GM18526 (cell line): ENCODE data around the gene SCTR.

Experiments
- POLR2A ChIP-seq: IDR thresholded peaks from 3 replicates; pipeline ENCODE4 v1.6.1; 2011; ENCODE audit not compliant: insufficient read length; ENCODE audit errors: extremely low read depth

Gene SCTR

DNA sequence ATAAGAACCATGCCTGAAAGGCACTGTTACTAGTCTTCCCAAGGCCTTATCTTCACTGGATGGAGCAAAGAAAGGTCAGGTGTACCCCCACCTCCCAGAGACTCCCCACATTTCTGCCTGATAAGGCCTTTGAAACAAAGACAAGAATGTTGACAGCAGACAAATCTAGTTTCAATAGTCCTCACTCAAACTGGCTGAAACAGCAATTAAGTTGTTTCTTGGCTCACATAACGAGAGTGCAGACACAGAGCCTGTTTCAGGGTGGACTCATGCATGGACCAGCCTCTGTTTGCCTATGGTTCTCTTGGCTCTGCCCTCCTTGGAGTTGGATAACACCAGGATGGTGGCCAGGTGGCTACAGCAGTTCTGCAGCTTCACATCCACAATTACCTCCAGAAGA is 12.4 kb upstream of the SCTR start:
- no peak for TF ChIP-seq POLR2A

DNA sequence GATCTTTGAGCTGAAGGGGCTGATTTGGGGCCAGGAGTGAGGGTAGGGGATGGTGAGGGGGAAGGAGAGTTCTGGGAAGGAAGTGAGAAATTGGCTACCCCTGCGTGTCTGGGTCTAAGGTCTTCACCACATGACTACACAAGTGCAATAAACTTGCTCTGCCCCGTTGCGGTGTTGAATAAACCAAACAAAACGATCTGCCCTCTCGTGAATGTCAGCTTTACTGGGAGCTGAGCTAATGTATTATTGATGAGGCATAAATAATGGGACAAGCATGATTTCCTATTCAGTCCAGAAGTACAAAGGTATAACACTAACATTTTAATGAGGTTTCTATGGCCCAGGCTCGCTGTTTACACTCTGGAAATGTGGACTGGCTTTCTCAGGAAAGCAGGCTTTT is 11.9 kb upstream of the SCTR start:
- TF ChIP-seq POLR2A, result no peak

DNA sequence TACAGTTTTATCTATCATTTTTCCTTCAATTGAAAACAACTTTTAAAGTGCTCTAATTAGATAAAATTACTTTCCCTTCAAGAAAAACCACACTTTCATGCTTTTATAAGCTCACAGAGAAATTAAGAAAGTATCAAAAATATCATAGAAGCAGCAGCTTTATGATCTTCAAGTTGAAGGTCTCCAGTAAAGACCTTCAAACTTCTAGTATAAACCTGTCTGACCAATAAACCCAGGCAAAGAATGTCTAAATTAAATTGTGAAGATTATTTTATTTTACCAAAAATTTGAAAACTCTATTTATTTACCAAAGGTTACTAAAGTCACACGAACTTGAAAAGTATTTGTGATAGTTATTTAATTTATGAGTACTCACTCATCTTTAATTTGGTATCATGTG is 9.3 kb upstream of the SCTR start:
- no peak for TF ChIP-seq POLR2A

DNA sequence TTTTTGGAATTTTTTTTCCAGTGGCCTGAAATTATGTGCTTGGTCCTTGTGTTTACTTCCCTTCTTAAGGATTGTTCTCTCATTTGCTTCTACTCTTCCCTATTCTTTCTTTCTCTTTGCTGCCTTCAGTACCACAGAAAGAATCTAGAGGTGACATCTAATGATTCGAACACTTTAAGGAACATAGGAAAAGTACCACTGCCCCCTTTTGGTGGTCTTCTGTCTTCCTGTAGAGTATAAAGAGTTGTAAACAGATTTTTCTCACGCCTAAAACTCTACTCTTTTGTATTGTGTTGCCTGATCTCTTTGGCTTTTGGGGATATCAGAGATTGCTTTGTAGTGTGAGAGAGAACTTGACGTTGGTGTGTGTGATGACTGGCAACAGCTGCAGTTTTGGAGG is 7.0 kb upstream of the SCTR start:
- TF ChIP-seq POLR2A, result no peak

DNA sequence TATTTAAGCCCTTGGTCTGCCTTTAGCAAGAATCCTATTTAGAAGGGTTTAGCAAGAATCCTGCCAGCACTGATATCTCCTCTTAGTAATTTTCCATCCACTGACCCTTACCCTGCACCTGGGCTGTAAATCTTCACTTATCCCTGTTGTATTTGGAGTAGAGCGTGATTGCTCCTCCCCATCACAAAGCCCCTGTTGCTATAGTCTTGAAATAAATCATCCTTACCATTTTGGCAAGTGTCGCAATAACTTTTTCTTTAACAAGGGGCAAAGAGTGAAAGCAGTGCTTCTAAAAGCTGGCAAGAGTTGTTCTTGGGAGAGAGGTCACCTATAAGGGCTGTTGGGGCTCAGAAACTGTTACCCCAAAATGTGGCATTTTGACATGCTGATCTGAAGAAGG is 3.7 kb upstream of the SCTR start:
- TF ChIP-seq POLR2A, result no peak

- TF ChIP-seq POLR2A, result no peak
Observed at GRCh38 chr2:119525614-119526013, 1.3 kb upstream of the SCTR start.

DNA sequence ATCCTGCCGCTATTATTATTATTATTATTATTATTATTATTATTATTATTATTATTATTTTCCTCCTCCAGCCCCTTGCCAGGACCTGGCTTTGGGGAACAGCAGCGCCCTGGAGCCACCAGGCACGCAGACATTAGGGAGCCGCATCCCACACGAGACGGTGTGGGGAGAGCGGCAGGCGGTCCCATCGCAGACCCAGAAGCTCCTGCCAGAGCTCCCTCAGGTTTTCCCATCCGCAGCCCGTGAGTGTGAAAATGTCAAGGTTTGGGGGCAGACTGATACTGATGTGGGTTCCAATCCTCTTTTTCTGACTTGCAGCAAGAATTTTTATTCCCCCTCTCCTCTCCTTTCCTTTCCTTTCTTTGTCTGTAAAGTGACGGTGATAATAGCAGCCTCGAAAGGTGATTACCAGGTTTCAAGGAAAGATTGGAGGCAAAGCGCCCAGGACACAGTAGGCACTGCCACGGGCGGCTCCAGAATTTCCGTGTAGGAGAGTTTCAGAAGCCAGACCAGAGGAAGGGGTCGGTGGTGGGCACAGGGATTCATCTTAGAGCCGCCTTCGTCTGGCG is 816 bp downstream of the SCTR start:
- no peak for TF ChIP-seq POLR2A

- no peak for TF ChIP-seq POLR2A
Observed at GRCh38 chr2:119522671-119523070, 1.6 kb downstream of the SCTR start.

GRCh38 chr2:119521433-119522050 is 2.7 kb downstream of the SCTR start:
- no peak for TF ChIP-seq POLR2A

- no peak for TF ChIP-seq POLR2A
Observed at GRCh38 chr2:119520696-119521432, 3.4 kb downstream of the SCTR start.

GRCh38 chr2:119519057-119519408 is 5.2 kb downstream of the SCTR start:
- TF ChIP-seq POLR2A, result no peak

GRCh38 chr2:119518401-119519056 is 5.8 kb downstream of the SCTR start:
- no peak for TF ChIP-seq POLR2A

DNA sequence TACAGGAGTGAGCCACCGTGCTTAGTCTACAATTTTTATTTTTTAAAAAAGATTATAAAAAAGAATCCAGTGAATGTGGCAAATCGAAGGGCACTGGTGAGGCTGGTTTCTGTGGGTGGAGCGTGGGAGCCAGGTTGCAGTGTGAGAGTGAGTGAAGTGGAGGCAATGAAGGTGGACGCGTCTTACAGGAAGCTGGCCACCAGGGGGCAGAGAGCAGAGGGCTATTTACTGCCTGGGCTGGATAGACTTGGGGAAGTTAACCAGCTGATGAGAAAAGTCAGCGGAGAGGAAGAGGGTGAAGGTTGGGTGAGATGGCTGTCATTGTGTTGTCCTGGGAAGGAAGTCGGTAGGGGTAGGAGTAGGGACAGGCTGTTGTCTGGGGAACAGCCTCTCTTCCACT is 6.8 kb downstream of the SCTR start:
- no peak for TF ChIP-seq POLR2A

- TF ChIP-seq POLR2A, result no peak
Observed at GRCh38 chr2:119516121-119516520, 8.2 kb downstream of the SCTR start.

DNA sequence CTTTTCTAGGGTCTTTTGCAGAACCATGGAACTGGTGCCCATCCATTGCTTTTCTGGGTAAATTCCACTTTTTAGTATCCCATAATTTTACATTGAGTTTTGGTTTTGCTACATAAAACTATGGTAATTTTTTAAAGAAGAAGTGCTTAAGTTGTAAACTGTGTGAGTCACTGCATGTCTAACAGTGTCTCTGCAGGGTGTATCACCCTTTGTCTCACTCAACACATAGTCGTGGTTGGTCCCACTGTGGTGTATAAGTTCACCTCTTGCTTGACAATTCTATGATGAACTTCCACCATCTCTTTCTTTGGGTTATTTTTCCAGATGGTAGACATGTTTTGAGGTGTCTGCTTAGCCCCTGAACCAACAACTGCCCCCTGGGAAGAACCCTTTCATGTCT is 10.5 kb downstream of the SCTR start:
- TF ChIP-seq POLR2A, result no peak

- TF ChIP-seq POLR2A, result no peak
Observed at GRCh38 chr2:119512946-119513345, 11.3 kb downstream of the SCTR start.
